ENCODE data around the gene CD69.
A peak's percentile ranks its signal among the peaks of the same experiment; 100 is the strongest.
"Not testable (repeated sequence)": the region's sequence is repeated elsewhere in the genome, so short reads cannot be mapped to it uniquely, and the experiment has no call there.

CD69 gene

DNA sequence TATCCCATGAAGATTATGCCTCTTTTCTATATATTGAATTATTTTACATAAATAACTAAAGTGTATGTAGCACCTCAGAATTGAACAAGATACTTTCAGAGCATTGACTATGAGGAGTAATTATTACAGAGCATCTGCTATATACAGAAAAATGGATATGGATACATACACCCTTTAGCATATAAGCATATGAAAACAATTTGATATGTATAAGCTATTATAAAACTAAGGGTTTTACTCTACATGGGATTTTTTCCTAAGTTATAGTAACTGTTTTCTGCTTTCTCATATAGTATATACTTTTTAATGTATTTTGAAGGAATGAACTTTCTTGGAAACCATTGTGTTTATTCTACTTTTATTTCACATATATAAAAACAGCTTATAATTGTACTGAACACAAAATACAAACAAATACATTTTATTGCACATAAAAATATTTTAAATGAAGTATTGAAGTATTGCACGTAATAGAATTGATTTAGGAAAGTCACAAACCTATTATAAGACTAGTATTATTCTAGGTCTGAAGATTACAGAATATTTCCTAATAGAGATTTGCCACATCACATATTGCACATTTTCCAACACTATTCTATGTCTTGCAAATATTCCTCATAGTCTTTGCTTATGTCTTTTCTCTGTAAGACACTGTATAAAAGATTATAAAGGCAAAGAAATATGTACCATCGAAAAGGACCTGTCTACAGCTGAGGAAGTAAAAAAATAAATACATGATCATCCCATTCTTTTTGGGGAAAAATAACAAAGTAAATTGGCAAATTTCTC lies 8.4 kb downstream of the CD69 start:
- in situ Hi-C loops (cut with MboI; ENCODE audit: low pct_unique_long_range_greater_than_20kb, low sequenced_read_pairs), result no loop called here
- DNase-seq, result no peak

GRCh38 chr12:9751204-9752144 lies 9.2 kb downstream of the CD69 start:
- in situ Hi-C loops (cut with MboI; ENCODE audit: low pct_unique_long_range_greater_than_20kb, low sequenced_read_pairs), result no loop called here
- peak; percentile 84 for DNase-seq

GRCh38 chr12:9750276-9751203 lies 10.2 kb downstream of the CD69 start:
- in situ Hi-C loops (cut with MboI; ENCODE audit: low pct_unique_long_range_greater_than_20kb, low sequenced_read_pairs), result no loop called here
- DNase-seq, result peak; percentile 92

GRCh38 chr12:9749640-9750039 lies 11.1 kb downstream of the CD69 start:
- in situ Hi-C loops (cut with MboI; ENCODE audit: low pct_unique_long_range_greater_than_20kb, low sequenced_read_pairs), result no loop called here
- no peak for DNase-seq

GRCh38 chr12:9745199-9745598 lies 15.5 kb downstream of the CD69 start:
- no peak for DNase-seq
- in situ Hi-C loops (cut with MboI; ENCODE audit: low pct_unique_long_range_greater_than_20kb, low sequenced_read_pairs), result no loop called here

- DNase-seq, result no peak
- in situ Hi-C loops (cut with MboI; ENCODE audit: low pct_unique_long_range_greater_than_20kb, low sequenced_read_pairs), result no loop called here
Measured at GRCh38 chr12:9742661-9743060, 18.0 kb downstream of the CD69 start.

GRCh38 chr12:9741726-9742125 lies 19.0 kb downstream of the CD69 start:
- in situ Hi-C loops (cut with MboI; ENCODE audit: low pct_unique_long_range_greater_than_20kb, low sequenced_read_pairs), result no loop called here
- DNase-seq, result peak; percentile 72

DNA sequence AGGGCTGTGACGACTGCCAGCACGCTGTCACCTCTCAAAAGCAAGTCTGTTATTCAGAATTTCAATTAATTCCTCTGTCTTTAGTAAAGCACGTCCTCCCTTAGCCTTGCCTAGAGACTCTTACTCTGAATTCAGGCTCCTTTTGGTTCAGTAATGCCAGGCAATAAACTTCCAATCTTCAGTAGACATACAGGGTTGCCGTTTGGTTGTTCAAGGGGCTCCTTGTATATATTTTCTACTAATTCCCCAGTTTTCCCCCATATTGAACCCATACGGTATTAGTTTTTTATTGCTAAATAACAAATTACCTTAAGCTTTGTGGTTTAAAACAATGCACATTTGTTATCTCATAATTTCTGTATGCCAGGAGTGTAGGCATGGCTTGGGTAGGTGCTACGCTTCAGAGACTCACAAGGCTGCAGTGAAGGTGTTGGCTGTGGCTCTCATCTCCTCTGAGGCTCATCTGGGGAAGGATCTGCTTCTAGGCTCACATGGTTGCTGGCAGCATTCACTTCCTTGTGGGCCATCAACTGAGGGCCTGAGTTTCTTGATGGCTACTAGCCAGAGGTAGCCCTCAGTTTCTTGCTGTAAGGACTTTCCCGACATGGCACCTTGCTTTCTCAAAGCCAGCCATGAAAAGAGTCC lies 20.5 kb downstream of the CD69 start:
- in situ Hi-C loops (cut with MboI; ENCODE audit: low pct_unique_long_range_greater_than_20kb, low sequenced_read_pairs), result no loop called here
- no peak for DNase-seq

DNA sequence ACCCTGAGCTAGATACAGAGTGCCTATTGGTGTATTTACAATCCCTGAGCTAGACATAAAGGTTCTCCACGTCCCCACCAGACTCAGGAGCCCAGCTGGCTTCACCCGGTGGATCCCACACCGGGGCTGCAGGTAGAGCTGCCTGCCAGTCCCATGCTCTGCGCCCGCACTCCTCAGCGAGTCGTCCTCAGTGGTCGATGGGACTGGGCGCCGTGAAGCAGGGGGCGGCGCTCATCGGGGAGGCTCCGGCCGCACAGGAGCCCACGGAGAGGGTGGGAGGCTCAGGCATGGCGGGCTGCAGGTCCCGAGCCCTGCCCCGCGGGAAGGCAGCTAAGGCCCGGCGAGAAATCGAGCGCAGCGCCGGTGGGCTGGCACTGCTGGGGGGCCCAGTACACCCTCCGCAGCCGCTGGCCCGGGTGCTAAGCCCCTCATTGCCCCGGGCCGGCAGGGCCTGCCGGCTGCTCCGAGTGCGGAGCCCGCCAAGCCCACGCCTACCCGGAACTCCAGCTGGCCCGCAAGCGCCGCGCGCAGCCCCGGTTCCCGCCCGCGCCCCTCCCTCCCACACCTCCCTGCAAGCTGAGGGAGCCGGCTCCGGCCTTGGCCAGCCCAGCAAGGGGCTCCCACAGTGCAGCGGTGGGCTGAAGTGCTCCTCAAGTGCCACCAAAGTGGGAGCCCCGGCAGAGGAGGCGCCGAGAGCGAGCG lies 21.1 kb downstream of the CD69 start:
- DNase-seq; in situ Hi-C loops (cut with MboI; ENCODE audit: low pct_unique_long_range_greater_than_20kb, low sequenced_read_pairs): not testable (repeated sequence)

DNA sequence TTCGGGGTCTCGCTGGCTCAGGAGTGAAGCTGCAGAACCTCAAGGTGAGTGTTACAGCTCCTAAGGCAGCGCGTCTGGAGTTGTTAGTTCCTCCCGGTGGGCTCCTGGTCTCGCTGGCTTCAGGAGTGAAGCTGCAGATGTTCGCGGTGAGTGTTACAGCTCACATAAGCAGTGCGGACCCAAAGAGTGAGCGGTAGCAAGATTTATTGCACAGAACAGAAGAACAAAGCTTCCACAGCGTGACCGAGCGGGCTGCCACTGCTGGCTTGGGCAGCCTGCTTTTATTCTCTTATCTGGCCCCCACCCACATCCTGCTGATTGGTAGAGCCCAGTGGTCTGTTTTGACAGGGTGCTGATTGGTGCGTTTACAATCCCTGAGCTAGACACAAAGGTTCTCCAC lies 21.8 kb downstream of the CD69 start:
- in situ Hi-C loops (cut with MboI; ENCODE audit: low pct_unique_long_range_greater_than_20kb, low sequenced_read_pairs); DNase-seq: not testable (repeated sequence)

DNA sequence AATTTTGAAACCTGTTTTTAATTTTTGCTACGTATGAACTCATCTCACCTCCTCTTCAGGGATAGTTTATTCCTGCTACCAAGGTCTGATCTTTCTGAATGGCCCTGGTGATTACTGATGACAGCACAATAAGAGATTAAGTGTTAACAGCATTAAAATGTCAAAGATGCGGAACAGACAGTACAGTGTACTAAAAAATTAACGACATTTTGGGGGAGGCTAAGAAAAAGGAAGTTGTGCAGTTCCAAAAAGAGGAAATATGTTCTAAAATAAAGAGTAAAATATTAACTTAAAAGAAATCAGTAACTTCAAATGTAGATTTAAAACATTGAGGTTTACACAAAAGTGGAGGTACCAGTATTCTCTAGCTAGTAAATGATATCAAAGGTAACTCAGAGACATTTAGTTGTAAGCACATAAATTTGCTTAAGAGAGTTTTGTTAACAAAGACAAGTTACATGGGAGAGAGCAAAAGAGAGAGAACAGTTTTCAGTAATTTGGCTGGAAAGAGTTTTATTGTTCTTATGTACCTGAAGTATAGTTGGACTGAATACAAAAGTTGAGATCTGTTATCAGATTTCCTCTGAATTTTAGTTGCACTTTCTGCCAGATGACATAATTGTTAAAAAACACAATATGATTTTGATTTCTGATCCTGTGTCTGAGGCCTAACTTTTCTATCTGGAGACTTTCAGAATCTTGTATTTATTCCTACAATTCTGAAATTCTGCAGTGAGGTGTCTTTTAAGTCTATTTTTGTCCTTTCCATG lies 23.6 kb downstream of the CD69 start:
- in situ Hi-C loops (cut with MboI; ENCODE audit: low pct_unique_long_range_greater_than_20kb, low sequenced_read_pairs), result no loop called here
- peak; percentile 91 for DNase-seq

- in situ Hi-C loops (cut with MboI; ENCODE audit: low pct_unique_long_range_greater_than_20kb, low sequenced_read_pairs), result no loop called here
- no peak for DNase-seq
Measured at GRCh38 chr12:9735601-9736000, 25.1 kb downstream of the CD69 start.

- DNase-seq, result peak; percentile 86
- in situ Hi-C loops (cut with MboI; ENCODE audit: low pct_unique_long_range_greater_than_20kb, low sequenced_read_pairs), result no loop called here
Measured at GRCh38 chr12:9732921-9733461, 27.7 kb downstream of the CD69 start, which contains the start of gene CLECL1. CLECL1 (minus strand) TSS chr12:9733097.

DNA sequence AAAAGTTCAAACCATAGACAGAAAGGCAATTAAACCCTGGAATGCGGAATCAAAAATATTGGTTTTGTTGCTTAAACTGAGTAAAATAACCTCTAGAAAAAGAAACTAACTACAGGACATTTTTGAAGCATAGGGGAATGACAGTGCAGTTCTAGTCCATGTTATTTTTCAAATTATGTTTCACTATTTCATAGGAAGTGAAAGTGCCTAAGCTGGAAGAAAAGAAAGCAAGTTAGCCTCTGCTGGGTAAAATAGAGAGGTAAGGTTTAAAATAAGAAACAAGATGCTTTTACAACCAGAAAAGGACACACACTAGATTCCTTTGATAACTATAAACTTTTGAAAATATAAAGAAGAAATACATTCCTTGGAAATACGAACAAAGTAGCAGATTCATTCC lies 28.9 kb downstream of the CD69 start:
- in situ Hi-C loops (cut with MboI; ENCODE audit: low pct_unique_long_range_greater_than_20kb, low sequenced_read_pairs), result no loop called here
- peak; percentile 57 for DNase-seq

GRCh38 chr12:9731393-9731792 lies 29.3 kb downstream of the CD69 start:
- in situ Hi-C loops (cut with MboI; ENCODE audit: low pct_unique_long_range_greater_than_20kb, low sequenced_read_pairs), result no loop called here
- peak; percentile 62 for DNase-seq

- peak; percentile 67 for DNase-seq
Measured at GRCh38 chr12:9730591-9730990, 30.1 kb downstream of the CD69 start.

GRCh38 chr12:9730011-9730410 lies 30.7 kb downstream of the CD69 start:
- DNase-seq, result peak; percentile 73
- in situ Hi-C loops (cut with MboI; ENCODE audit: low pct_unique_long_range_greater_than_20kb, low sequenced_read_pairs), result no loop called here

More at GRCh38 chr12:9730591-9730990, 30.1 kb downstream of the CD69 start:
- in situ Hi-C loops (cut with MboI; ENCODE audit: low pct_unique_long_range_greater_than_20kb, low sequenced_read_pairs), result no loop called here
